GM19193 (cell line): ENCODE data around the gene ALPL.

Experiments used
- POLR2A ChIP-seq: IDR thresholded peaks from 4 replicates; pipeline ENCODE4 v1.6.1; 2011; ENCODE audit not compliant: insufficient read depth, insufficient read length; ENCODE audit errors: extremely low read depth

Gene ALPL

DNA sequence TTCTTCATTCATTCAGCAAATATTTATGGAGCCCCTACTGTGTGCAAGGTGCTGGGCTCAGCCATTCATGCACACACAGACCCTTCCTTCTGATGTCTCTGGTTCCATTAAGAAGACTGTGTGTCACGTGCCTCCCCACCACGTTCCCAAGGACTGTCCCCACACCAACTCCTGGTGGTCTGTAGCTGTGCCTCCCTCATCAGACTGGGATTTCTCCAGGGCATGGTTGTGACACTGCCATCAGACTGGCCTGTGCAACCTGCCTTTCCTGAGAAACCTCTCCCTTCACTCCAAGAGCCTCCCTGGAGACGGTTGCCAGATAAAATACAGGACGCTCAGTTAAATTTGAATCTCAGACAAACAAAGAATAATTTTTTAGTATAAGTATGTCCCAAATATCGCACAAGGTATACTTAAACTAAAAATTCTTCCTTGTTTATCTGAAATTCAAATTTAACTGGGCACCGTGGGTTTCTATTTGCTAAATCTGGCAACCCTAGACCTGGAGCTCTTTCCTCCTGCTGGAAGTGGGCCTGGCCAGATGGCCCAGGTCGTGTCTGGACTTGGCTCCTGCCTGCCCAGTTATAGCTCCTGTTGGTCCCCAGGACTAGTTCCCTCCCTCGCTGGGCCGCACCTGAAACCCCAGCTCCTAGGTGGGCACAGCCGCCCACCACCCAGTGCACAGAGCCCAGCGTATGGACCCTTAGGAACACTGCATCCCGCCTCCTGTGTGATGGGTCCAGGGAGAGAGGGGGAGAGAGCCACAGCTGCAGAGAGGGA is 83.1 kb downstream of the ALPL start:
- TF ChIP-seq POLR2A, result no peak

DNA sequence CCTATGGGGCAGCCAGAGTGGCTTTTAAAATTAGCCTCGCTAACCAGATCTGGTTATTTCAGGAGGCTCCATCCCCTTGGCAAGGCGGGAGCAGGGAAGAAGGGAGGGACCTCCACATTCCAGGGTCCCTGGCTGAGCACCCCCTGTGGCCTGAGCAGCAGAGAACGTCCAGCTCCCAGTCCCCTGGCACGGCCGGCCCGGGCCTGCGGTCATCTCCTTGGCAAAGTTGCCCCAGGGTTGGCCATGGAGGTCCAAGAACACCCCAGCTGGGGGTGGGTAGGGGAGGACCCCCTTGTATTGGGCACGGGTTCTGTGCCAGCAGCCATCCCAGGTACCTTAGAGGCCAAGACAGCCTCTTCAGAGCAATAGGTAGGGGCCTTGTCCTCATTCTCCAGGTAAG is 84.0 kb downstream of the ALPL start:
- no peak for TF ChIP-seq POLR2A

DNA sequence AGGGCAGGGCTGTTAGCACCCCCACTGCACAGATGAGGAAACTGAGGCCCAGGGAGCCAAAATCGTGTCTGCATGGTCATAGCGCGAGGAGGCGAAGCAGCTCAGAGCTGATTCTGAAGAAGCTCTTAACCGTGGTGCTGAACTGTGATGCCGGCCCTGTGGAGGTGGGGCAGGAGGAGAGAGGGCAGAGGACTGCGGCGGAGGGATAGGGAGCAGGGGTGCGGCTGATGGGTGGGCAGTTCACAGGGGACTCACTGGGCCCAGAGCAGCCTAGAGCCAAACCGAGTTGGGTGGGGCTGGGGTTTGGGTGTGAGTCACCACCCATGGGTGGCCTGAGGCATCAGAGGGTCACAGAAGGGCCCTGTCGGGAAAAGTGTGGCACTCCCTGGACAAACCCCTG is 85.3 kb downstream of the ALPL start:
- TF ChIP-seq POLR2A, result no peak

DNA sequence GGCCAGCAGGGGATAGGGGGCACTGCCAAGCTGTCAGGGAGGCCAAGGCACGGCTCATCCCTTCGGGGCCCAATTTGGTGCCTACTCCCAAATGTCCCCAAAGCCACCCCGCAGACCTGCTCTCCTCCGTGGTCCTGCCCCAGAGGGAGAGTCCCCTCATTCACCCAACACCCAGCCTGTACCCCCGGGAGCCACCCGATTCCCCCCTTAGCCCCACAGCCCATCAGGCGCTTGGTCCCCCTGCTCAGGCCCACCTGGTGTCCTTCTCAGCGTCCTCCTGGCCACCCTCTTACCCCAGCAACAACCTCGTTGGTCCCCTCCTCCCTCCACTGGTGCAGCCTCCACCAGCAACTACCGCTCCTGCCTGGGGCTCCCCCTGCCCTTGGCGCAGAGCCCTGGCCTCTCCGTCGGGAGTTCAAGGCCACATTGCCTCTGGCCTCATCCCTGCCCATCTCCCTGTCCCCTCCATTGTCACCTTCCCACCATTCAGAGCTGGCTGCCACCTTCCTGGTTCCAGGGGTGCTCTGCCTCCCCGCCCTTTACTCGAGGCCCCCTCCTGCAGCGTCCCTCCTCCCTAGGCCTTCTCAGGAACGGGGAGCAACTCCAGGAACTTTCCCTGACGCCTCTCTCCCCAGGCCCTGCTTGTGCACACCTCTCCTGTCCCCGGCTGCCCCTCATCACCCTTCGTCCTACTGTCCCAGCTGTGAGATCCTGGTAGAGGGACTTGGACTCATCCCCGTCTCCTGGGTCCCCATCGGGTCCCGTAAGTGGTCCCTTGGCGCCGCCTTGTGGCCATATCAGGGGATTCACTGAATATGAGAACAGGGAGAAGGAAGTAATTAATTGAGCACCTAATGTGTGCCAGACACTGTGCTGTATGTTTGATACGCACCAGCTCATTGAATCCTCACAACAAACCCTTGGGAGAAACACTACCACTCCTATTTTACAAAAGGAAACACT is 86.0 kb downstream of the ALPL start:
- TF ChIP-seq POLR2A, result no peak

DNA sequence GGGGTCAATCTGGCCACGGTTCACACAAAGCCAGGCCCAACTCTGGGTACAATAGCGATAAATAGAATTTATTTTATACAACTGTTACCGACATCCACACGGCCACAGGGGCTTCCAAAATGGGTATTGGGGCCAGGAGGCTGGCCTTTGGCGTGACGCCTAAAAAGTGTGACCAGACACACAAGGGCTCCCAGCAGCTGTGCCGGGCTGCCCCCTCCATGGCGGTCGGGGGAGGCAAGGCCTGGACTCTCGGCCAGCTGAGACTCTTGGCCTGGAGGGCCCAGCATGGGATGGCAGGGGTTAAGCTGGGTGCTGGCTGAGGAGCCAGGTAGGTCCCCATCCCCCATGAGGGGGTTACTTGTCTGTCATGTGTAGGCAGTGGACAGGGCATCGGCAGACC is 87.0 kb downstream of the ALPL start:
- TF ChIP-seq POLR2A, result no peak

DNA sequence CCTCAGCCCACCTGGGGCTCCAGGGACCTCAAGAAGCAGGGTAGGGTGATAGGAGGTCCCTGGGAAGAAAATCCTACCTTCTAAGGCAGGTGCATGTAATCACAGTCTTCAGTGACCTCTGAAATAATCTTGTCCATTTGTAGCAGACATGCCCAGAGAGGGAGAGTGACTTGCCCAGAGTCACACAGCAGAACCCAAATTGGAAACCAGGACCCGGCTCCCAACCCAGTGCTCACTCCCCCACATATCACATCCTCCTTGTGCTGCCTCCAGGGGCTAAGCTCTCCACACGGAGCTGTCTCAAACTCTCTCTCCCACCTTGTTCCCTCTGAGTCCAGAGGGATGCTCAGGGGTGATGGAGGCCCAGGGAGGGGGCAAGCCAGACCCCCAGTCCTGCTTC is 87.4 kb downstream of the ALPL start:
- TF ChIP-seq POLR2A, result no peak

DNA sequence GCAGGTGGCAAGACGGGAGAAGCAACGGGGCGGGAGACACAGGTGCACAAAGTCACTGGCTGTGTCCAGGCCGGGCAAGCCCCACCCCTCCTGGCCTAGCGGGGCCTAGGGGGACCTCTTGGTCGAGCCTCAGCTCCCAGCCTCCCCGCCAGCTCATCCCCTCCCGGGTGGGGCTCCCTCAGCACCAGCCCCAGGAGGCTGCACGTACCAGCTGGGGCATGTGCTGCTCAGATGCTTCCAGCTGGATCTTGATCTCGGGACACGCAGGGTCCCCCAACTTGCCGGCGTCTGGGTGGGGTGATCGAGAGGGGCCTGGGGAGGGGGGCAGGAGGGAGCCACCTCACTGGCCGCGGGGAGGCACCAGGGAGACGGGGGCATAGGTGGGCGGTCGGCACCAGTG is 88.5 kb downstream of the ALPL start:
- TF ChIP-seq POLR2A, result no peak

DNA sequence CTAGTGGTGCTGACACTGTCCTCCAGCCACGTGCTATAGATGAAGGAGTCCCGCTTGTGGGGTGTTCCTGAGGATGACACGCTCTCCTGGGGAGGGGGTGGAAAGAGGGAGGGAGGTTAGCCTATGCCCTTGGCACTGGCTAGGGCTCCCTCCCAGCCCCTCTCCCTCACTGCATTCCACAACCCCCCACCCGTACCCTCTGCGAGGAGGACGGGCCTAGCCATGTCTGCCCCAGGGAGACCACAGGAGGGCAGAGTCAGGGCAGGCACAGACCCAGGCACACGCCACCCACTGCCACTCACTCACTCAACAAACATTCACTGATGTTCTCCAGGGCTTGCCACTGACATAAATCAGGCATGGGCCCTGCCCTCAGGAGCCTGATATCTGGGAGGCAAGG is 89.2 kb downstream of the ALPL start:
- no peak for TF ChIP-seq POLR2A

DNA sequence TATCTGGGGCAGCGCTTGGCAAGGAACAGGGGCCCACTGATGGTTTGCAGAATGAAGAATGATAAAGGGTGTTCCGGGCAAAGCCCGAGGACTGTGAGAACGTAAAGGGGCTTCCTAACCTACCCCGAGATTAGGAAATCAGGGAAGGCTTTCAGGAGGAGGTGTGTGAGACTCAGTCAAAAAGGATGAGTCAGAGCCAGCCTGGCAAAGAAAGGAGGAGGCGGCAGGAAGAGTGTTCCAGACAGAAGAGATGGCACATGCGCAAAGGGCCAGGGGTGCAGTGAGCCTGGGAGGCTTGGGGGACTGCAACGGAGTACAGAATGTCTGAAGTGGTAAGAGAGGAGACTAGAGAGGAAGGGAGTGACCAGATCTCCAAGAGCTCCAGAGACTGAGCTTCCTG is 89.7 kb downstream of the ALPL start:
- no peak for TF ChIP-seq POLR2A

DNA sequence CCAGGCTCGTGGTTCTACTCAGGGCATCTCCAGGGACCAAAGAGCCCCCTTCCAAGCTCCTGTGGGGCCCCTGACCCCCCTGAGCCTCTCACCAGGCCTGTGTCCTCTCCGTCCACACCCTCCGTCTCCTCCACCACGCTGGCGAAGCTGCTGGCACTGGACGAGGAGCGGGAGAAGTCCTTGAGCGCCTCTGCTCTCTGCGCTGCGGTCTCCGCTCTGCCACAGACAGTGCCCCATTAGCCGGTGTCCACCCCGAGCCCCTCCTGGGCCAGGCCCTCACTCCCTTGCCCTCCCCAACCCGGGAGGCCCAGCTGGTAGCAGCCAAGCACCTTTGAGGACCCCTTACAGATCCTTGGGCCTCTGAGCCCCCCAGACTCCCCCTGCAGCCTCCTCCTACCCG is 90.2 kb downstream of the ALPL start:
- no peak for TF ChIP-seq POLR2A

DNA sequence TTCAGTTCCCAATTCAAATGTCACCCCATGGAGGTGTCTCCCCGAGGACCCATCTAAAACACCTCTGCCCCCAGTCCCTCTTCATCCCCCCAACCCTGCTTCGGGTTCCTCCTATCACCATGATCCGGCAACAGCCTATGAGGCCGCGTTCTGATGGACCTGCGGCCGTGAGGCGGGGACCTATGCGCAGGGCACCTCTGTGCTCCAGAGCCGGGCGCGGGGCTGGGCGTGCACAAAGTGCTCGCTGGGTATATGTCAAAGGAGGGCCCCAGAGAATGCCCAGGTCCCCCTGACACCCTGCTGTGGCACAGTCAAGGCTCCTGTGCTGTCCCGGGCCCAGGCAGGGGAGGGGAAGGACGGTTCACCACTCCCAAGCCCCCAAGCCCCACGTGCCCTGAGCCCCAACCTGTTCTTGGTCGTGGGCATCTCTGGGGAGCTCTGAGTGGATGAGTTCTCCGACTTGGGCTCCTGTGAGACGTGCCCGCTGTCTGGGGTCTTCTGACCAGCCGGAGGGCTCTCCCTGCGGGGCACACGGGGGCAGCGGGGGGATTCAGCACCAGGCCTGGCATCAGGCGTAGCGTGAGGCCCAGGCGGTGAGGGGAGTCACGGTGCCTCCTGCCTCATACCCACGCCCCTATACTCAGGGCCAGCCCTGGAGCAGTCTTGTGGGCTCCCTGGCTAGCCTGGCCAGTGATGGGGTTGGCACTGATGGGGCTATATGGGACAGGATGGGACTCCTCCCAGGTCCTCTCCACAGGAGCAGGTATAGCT is 92.2 kb downstream of the ALPL start:
- no peak for TF ChIP-seq POLR2A

DNA sequence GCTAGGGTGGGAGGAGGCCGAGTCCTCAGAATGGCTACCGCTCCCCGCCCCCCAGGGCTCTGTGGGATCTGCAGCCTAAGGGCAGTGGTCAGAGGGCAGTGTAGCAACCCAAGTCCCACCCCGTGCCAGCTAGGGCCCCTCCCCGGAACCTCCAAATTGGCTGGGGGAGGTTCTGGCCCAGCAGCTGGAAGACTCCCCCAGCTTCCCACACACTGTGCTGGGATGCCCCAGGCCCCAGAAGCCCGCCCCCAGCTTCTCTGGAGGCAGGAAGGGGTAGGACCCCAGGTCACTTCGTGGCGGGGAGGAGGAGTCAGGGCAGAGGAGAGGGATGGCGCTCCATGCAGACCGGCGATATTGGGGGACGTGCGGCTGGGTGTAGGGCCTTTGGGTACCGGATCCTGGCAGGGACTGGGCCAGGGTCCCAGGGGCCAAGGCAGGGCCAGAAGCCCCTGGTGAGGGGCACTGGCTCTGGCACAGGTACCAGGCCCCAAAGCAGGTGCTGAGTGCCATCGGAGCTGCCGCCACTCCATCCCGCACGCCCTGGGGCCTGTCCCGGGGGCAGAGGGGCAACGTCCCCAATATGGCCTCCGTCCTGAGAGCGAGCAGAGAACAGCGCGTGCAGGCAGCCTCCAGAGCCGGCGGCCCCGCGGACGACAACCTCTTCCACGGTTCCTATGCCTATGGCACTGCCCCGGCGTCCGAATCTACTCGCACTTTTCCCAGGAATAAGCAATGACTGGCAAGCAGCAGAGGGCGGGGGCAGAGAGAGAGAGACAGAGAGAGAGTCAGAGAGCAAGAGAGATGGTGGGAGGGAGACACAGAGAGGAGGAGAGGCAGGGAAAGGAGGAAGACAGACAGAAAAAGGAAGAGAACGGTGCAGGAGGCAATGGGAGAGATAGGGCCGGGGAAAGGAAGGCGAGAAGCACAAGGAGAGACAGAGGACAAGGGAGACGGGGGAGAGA is 94.2 kb downstream of the ALPL start:
- no peak for TF ChIP-seq POLR2A

DNA sequence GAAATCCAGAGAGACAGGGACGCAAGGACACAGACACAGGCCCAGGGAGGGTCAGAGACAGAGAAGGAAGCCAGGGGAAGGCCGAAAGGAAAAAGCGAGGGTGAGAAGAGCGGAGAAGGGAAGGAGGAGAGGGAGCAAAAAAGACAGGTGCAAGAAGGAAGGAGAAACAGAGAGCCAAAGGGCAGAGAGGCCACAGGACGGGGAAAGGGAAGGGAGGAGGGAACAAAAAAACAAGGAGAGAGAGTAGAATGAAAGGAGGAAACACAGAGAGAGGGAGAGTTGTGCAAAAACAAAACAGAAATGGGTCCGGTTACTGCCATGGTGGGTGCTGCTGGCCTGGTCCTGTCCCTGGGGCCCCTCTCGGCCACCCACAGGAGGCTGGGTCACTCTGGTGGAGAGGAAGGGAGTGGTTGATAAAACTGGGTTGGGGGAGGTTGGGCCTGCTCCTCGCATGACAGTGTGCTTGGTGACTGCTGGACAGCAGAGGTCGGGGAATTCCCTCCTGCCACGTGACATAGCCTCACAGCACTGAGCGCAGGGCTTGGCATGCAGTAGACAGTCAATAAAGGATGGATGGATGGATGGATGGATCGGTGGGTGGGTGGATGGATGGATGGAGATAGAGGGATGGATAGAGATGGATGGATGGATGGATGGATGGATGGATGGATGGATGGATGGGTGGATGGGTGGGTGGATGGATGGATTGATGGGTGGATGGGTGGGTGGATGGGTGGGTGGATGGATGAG is 95.2 kb downstream of the ALPL start:
- no peak for TF ChIP-seq POLR2A

DNA sequence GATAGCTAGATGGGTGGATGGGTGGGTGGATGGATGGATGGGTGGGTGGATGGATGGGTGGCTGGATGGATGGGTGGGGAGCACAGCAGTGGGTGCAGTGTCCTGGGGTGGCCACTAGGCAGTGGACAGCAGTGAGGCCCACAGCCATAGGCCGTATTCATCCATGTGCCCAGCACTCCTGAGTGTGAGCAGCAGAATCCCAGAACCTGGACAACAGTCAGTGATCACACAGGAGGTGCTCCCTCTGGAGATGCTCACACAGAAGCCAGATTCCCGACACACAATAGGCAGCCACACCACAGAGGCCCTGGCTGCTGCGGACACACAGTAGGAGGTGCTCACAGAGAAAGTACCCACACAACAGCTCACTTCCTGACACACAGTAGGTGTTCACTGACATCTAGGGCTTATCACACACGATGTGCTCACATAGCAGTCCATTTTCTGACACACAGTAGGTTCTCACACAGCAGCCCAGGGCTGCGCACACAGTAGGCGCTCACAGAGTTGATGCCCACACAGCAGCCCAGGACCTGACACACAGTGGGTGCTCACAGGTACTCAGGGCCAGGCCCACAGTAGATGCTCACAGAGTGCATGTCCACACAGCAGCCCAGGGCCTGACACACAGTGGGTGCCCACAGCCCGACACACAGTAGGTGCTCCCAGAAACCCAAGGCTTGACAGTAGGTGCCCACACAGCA is 95.9 kb downstream of the ALPL start:
- no peak for TF ChIP-seq POLR2A
